GM18511 (cell line): Measurements from ENCODE around the gene EIF5.

Experiments
- ATAC-seq: cut with Tn5 transposase; IDR thresholded peaks from one replicate; pipeline ENCODE4 v1.9.1; 2021; ENCODE audit warnings: mild to moderate bottlenecking, moderate library complexity; ENCODE audit not compliant: unreplicated experiment

Gene EIF5

DNA sequence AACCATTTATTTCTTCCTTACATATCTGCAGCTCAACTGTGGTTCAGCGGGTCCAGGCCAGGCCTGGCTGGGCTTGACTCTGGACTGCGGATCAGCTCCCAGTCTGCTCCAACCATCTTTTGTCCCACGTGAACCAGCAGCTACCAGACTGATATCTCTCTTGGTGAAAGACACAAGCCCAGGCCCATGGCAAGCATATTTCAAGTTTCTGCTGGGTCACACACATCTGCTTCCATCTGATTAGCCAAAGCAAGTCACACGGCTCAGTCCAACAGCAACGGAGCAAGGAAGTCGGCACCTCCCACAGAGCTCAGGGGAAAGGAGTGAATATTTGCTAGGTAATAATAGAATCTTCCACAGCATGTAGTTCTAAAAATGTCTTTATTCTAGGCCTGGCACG is 26.5 kb downstream of the EIF5 start:
- no peak for ATAC-seq

DNA sequence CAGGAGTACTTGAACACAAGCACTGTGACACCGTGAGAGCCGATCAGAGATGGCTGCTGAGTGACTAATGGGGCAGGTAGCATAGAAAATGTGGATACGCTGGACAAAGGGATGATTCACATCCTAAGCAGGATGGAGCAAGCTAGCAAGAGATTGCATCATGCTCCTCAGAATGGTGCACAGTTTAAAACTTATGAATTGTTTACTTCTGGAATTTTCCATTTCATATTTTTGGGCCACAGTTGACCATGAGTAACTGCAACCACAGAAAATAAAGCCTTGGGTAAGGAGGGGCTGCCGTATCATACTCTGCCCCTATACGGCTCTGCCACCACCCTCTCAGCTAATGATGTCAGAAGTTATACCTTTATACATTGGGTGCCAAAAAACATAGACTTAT is 27.8 kb downstream of the EIF5 start:
- ATAC-seq, result no peak

DNA sequence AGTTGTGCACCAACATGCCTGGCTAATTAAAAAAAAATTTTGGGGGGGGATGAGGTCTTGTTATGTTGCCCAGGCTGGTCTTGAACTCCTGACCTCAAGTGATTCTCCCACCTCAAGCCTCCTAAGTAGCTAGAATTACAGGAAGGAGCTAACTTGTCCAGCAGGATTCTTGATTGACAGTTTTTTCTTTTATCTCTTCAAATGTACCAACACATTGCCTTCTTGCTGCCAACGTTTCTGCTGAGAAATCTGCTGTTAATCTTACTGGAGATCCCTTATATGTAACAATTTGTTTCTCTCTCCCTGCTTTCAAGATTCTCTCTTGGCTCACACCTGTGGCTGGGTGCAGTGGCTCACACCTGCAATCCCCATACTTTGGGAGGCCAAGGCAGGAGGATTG is 28.7 kb downstream of the EIF5 start:
- no peak for ATAC-seq

DNA sequence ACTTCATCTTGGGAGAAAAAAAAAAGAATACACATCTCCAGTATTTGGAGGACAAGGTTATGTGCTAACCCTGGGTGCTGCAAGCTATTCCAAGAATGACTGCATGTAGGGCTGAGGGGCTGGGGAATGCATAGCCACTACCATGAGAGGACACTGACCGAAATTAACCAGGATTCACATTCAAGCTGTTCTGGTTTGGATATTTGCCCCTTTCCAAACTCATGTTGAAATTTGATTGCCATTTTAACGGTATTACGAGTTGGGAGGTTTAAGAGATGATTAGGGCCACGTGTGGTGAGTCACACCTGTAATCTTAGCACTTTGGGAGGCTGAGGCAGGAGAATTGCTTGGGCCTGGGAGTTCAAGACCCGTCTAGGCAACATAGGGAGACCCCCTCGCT is 32.7 kb downstream of the EIF5 start:
- ATAC-seq, result no peak

DNA sequence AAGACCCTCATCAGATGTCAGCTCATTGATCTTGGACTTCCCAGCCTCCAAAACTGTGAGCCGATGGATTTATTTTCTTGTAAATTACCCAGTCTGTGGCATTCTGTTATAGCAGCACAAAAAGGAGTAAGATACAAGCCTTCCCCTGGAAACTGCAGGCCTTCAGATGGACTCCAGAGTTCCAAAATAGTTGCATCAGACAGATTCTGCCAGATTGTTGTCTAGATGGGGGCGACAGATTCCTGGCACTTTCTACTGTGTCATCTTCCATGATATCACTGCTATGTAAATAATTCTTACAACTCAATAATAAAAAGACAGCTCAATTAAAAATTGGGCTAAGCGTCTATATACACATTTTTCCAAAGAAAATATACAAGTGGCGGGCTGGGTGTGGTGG is 34.0 kb downstream of the EIF5 start:
- no peak for ATAC-seq

DNA sequence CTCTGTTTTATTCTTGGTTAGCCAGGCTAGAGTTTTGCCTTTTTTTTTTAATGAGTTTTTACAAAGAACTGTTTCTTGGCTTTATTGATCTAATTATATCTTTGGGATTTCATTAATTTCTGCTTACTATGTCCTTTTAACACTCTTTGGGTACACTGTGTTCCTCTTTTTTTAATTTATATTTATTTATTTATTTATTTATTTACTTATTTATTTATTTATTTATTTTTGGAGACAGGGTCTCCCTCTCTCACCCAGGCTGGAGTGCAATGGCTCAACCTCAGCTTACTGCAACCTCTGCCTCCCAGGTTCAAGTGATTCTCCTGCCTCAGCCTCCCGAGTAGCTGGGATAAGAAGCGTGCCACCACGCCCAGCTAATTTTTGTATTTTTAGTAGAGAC is 36.0 kb downstream of the EIF5 start:
- no peak for ATAC-seq

DNA sequence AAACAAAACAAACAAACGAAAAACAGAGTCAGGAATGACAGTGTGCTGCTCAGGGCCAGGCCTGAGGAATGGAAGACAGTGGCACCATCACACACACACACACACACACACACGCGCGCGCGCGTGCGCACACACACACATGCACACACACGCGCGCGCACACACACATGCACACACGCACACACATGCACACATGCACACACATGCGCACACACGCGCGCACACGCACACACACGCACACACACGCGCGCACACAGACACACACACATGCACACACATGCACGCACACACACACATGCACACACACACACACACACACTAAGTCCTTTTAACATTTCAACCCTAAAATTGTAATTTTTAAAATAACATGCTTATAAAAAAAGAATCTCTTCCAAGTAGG is 38.0 kb downstream of the EIF5 start:
- no peak for ATAC-seq

DNA sequence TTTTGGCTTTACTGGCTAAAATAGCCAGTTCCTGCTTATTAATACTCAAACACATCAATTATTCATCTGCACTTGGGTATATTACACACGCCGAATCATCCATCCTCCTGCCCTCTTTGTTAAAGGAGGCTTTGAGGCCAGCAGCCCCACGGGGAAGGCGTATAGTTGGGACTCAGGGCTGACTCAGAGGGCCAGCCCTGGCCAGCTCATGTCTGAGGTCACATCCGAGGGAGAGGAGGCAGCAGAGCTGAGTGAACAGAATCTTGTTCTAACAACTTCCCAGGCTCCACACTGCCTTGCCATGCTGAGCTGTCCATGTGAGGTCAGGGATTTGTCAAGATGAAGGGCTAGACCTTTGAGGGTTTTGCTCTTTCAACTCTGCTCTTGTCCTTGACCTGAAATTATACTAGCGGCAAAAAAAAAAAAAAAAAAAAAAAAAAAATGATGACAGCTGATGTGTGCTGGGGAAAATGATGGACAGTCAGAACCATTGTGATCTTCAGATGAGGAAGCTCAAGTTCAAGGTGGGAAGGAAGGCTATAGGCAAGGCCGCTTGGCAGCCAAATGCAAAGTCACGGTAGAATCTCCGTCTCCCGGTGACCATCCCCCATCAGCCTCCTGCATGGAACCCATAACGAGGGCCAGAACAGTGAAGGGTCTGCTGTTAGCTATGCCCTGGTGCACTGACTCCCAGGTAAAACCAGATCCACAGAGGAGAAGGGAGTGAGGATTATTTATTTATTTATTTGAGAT is 38.7 kb downstream of the EIF5 start:
- ATAC-seq, result no peak

DNA sequence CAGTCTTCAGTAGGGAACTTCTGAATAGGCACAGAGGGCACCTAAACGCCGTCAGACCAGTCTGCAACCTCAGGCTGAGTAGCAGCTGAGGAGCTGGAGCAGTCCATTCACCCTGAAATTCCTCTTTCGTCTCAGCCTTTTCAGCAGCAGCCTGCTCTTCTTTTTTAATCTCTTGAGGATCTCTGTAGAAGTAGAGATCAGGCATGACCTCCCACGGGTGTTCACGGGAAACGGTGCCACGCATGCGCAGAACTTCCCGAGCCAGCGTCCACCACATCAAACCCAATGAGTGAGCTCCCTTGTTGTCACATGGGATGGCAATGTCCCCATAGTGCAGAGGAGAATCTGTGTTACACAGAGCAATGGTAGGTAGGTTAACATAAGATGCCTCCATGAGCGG is 40.1 kb downstream of the EIF5 start:
- no peak for ATAC-seq

DNA sequence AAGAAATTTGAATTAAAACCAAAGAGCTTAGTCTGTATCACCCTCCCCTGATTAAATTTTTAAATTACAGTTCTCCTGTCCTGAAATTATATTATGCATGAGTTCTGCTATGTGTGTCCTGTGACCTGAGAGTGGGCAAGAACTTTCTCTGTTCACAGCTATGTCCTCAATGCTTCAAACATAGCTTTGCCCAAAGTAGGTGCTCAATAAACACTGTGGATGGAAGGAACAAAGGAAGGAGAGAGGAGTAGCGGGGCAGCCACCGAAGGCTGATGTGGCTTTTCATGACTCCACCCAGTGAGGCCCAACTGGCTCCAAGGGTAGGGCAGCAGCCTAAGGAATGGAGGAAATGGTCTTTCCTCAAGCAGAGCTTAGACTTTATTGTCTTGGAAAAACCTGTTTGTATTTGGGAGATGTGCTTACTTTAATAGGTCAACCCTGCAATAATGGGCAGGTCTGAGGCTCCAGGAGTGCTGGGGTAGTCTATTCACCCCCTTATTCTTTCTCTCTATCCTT is 43.5 kb downstream of the EIF5 start:
- no peak for ATAC-seq

DNA sequence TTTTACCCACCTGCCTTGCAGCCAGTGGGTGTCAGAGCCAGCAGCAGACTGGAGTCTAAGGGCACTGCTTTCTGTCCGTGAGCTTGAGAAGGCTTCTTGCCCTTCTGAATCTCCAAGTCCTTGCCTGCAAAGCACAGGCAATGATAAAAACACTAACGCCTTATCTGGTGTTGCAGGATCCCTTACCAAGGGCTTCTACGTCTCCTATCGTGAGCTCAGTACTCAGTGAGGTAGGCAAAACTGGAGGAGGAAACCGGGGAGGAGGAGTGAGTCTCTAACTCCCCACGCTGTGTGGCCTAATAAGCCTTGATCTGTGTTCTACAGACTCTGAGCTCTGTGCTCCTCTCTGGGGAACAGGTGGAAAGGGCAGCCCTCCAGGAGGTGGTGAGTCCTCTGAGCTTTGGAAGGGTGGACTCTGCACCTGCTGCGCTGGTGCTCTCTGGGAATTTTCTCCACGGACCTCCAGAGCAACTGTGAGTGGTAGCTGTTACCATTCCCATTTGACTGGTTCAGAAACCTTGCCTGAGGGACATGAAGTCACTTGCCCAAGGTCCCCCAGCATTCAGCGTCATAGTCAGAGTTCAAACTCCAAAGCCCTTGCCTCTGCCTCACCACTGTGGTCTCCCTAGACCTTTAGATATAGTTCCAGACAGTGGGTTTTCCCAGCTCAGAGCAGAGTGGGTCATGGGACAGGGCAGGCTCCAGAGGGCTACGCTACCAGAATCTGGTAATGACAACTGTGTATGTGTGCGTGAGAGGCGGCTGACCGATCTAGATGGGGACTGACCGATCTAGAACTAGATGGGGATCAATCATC is 44.2 kb downstream of the EIF5 start:
- no peak for ATAC-seq

DNA sequence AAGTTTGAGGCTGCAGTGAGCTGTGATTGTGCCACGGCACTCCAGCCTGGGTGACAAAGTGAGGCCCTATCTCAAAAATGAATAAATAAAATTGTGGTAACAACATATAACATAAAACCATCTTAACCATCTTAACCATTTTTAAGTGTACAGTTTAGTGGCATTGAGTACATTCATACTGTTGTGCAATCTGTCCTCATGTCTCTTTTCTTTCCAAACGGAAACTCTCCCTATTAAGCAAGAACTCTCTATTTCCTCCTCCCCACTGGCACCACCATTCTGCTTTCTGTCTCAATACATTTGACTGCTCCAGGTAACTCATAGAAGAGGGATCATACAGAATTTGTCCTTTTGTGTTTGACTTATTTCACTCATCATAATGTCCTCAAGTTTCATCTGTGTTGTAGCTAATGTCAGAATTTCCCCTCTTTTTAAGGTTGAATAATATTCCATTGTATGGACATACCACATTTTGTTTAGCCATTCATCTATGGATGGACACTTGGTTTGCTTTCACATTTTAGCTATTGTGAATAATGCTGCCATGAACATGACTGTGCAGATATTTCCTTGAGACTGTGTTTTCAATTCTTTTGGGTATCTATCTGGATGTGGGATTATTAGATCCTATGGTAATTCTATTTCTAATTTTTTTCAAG is 46.8 kb downstream of the EIF5 start:
- no peak for ATAC-seq

DNA sequence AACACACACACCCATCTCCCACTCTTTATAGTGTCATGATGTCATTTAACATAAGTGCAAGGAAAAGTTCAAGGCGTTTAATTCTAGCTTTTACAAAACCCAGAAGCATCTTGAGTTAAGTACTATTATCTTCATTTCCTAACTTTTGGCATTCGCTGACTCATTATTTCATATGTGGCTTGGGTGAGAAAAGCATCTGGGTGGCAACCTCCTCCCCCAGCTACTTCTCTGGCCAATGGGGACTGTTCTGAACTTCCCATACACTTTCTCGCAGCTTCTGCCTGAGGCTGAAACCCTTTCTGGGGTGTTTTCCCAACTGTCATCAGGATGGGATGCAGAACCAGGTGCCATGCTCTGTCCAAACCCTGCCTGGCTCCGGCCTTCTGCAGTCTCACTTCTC is 48.3 kb downstream of the EIF5 start:
- ATAC-seq, result no peak

DNA sequence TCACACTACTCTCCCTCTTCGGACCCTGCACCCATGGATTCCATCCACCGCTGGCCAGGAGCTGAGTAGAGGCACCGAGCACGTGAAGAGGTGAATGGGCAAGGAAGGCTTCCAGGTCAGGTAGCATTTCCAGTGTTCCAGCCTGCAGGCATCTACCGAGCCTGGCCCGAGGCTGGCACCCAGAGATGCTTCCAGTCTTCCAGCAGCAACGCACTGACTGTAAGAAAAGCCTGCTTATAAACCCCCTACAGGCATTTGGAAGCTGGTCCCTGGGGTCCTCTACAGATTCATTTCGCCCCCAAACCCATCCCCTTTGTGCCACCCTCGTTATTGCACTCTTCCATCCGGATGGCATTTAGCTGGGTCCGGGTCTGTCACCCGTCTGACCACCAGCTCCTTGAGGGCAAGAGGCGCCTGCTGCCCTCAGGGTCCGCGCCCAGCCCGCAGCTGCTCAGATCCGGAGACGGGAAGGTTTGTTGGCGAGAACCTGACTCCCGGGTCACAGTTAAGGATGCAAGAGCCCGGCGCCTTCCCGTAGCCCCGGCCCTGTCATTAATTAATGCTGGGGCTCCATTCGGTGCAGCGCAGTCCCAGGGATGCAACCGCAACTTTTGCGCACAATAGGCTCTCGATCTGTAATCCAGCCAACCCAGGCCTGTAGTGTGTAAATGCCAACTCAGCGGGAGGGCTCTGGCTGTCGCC is 50.6 kb downstream of the EIF5 start:
- peak; percentile 23 for ATAC-seq

DNA sequence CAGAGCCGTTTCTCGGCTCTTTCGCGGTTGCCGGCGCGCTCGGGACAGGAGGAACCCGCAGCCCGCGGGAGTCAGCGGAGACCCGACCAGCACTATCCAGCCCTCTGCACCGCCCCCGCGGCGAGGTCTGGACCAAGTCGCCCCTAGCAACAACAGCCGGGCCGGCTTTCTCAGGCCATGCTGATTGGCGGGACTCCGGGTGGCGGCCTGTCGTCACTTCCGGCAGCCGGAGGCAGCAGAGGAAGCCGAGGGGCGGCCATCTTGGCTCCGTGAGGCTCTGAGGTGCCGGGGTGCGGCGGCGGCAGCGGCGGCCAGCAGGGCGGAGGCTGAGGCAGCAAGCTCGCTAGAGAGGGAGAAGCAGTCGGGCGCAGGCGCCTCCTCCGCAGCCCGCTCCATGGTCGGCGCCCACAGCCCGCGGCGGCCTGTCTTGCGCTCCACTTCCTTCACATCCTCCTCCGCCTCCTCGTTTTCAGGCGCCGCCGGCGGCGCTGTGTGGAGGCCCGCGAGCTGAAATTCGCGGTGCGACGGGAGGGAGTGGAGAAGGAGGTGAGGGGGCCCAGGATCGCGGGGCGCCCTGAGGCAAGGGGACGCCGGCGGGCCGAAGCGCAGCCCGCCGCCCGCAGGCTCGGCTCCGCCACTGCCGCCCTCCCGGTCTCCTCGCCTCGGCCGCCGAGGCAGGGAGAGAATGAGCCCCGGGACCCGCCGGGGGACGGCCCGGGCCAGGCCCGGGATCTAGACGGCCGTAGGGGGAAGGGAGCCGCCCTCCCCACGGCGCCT is 51.3 kb downstream of the EIF5 start, which contains the start of gene MARK3:
TSS of gene MARK3 (plus strand) at position 264 of the 777 bp plus-strand sequence. CDS start 615 bp downstream, outside the sequence.
- peak; percentile 96 for ATAC-seq

DNA sequence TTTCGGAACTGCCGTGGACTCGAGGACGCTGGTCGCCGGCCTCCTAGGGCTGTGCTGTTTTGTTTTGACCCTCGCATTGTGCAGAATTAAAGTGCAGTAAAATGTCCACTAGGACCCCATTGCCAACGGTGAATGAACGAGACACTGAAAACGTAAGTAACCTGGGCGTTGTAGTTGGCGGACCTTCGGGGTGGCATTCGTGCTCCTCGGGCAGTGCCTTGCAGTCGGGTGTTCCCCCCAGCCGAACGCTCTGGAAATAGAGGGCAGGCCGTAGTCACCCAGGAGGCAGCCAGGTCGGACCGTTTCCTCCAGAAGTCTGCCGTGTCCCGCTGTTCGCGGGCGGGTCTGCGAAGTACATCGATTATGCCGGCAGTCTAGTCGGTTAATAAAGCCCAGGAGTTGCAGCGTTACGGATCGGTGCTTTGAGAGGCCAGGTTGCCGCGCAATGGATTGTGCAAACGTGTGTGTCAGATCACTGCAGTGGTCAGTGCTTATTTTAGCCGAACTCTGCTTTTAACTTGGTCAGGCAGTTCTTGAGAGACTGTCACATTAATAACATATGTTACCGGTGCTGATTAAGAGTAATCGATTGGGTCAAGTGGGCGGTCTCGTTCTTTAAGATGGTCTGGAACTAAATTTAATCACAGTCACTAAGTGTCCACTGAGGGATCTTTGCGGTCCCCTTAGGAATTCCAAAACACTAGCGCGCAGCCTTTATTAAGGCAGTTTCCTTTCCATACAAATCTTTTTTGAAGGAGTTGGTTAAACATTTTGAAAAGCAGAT is 52.1 kb downstream of the EIF5 start:
- ATAC-seq, result peak; percentile 3

DNA sequence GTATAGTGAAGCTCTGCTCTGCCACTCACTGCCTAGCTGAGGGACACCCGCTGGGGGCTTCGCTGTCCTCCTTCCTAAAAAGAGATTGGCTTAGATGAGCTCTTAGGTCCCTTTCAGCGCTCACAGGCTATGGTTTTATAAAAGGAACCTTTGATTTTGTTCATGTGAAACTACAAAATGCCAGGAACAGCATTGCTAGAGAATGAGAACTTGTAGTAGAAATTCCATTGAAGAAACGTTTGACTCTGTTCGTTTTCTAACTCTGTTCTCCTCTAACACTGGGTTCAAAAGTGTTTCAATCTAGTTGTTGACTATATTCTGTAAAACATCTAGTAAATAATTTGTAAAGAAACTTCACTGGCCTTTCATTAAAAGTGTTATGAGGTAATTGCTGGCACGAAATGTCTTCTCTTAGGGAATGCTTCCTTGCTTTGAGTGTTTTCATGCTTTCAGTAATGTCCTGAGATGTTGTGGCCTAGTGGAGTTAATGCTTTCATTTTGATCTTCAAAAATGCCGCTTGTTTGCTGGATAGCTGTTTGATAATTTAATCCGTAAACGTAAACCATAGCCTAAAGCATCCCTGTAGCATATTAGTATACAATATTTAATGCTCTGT is 52.8 kb downstream of the EIF5 start:
- ATAC-seq, result no peak

DNA sequence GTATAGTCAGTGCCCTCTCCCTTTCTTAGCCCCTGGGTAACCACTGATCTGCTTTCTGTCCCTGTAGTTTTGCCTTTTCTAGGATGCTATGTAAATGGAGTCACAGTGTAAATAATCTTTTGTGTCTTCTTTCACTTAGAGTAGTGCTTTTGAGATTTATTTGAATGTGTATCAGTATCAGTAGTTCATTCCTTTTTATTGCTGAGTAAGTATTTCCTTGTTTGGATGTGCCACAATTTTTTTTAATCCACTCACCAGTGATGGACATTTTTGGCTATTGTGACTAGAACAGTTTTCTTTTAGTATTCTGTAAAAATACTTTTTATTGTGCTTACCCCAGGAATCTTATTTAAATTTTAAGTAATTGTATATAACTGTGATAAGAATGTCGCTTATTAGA is 54.6 kb downstream of the EIF5 start:
- ATAC-seq, result no peak

DNA sequence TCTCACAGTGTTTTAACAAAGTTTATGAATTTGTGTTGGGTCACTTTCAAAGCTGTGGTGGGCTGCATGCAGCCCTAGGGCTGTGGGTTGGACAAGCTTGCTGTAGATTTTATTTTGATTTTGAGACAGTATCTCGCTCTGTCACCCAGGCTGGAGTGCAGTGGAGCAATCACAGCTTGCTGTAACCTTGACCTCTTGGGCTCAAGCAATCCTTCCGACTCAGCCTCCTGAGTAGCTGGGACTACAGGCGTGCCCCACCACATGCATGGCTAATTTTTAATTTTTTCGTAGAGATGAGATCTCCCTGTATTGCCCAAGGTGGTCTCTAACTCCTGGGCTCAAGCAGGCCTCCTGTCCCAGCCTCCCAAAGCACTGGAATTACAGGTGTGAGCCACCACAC is 56.6 kb downstream of the EIF5 start:
- no peak for ATAC-seq
